GM12864 (cell line): ENCODE data around the gene IL12A.

Experiments used
- DNase-seq: peaks from one replicate; pipeline ENCODE4 v3.0.0-alpha.2; 2011; ENCODE audit warnings: low read depth
- H3K4me3 ChIP-seq: 2 replicates; pipeline ENCODE4 v1.5.1; 2011; ENCODE audit warnings: mild to moderate bottlenecking, low read depth, low read length, control low read depth
- TF ChIP-seq, protein P1 (sequence below): IDR thresholded peaks from 2 replicates; pipeline ENCODE4 v1.5.1; 2011; ENCODE audit warnings: low read depth, mild to moderate bottlenecking, moderate library complexity, low read length, control low read depth, inconsistent platforms; ENCODE audit errors: missing control alignments

IL12A gene

DNA sequence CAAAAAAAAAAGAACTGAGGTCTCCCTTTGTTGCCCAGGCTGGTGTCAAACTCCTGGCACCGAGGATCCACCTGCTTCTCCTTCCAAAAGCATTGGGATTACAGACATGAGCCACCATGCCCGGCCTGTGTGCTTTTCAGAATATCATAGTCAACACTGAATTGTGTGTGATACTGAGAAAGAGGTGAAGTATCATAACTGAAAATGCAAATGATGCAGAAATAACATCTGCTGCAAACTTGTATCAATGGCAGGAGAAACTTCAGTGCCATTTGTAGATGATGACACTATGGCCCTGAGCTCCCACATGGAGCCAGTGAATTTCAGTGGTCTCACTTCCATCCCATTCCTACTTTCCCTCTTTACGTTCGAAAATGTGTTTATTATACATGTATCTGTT, 21.9 kb downstream of the IL12A start:
- H3K4me3 ChIP-seq, result no peak overlapping the region
- DNase-seq, result no peak
- TF ChIP-seq, protein P1, sequence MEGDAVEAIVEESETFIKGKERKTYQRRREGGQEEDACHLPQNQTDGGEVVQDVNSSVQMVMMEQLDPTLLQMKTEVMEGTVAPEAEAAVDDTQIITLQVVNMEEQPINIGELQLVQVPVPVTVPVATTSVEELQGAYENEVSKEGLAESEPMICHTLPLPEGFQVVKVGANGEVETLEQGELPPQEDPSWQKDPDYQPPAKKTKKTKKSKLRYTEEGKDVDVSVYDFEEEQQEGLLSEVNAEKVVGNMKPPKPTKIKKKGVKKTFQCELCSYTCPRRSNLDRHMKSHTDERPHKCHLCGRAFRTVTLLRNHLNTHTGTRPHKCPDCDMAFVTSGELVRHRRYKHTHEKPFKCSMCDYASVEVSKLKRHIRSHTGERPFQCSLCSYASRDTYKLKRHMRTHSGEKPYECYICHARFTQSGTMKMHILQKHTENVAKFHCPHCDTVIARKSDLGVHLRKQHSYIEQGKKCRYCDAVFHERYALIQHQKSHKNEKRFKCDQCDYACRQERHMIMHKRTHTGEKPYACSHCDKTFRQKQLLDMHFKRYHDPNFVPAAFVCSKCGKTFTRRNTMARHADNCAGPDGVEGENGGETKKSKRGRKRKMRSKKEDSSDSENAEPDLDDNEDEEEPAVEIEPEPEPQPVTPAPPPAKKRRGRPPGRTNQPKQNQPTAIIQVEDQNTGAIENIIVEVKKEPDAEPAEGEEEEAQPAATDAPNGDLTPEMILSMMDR, result no peak

DNA sequence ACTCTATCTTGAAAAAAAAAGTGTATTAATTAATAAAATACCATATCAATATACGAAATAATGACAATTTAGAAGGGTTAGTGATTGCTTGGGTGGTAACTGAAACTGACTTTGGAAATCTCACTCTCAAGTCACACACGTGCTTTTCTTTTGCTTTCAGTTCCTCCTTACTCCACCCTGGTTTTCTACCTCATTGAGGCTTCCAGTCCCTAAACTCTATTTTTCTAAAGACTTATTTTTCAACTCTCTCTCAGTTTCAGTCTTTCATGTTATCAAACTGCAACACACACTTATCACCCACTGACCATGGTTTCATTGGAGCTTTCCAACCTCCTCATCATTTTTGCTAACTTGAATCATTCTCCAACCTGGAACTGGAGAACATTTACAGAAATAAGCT, 23.5 kb downstream of the IL12A start:
- TF ChIP-seq, protein P1, result no peak
- H3K4me3 ChIP-seq, result no peak overlapping the region; the same call in 1 of the 2 replicates
- peak; percentile 84 for DNase-seq

DNA sequence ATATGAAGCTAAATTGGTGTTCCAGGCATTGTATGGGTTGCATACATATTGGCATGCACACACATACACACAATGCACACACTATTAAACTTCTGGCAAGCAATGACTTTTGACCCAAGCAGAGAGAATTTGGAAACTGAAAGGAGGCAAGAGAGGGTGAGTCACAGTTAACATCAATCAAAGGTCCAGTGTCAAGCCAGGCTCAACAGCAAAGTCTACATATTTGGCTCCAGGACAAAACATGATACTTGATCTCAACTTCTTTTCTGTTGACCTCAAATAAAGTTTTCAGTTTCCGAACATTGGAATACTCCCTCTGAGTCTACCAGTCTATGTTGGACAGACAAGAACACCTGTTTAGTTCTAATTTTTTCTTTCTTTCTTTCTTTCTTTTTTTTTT, 28.3 kb downstream of the IL12A start:
- DNase-seq, result no peak
- no peak overlapping the region for H3K4me3 ChIP-seq
- TF ChIP-seq, protein P1, result no peak

DNA sequence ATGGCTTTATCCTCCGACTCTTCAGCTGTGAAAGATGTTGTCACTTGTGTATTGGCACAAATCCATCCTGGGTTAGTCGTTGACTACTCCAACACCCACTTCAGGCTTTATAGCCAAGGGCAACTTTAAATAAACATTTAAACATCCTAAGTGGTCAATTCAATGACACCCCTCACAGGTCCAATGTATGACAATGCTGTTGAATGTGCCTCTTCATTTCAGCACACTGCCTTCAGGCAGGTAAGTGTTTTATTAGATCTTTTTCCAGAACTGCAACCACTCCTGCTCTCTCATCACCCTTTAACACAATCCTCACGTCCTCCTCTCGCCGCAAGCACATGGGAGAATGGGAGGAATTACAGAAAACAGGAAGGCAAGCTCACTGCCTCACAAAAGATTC, 30.3 kb downstream of the IL12A start:
- no peak overlapping the region for H3K4me3 ChIP-seq
- DNase-seq, result no peak
- TF ChIP-seq, protein P1, result no peak

DNA sequence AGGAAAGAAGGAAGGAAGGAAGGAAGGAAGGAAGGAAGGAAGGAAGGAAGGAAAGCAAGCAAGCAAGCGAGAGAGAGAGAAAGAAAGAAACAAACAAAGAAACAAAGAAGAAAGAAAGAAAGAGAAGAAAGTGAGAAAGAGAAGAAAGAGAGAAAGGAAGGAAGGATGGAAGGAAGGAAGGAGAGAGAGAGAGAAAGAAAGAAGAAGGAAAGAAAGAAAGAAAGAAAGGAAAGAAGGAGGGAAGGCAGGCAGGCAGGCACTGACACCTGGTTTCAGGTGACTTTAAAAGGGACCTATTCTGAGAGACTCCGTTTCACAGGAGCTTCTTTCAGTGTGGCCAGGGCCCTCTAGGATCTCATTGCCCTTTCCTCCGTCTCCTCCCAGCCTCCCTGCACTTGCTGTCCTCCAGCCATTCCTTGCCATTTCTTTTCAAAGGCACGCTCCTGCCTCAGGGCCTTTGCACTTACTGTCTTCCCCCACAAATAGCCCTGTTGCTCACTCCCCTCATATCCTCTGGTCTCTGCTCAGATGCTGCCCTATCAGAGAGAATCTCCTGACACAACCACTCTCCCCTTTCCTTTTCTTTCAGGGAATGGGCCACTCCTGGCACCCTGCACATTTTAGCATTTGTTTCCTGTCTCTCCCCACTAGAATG, 31.5 kb downstream of the IL12A start:
- no peak for DNase-seq
- TF ChIP-seq, protein P1, result no peak
- no peak overlapping the region for H3K4me3 ChIP-seq

DNA sequence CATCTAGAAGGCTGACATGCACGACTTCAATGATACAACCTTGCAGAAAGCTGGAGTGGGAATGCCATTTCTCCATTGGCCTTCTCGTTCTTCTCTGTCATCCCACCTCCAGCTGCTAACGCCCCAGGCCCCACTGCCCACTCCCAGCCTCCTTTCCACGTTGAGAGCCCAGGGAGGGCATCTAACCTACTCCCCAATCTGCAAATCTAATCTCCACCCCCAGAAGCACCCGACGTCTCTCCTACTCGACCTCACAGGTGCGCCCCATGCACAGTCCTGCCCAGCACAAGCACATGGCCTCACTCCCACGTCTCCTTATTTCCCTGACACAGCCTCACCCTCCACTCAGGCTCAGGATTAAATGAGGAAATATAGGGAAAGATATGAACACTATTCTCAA, 33.4 kb downstream of the IL12A start:
- no peak for DNase-seq
- no peak overlapping the region for H3K4me3 ChIP-seq
- TF ChIP-seq, protein P1, result no peak

DNA sequence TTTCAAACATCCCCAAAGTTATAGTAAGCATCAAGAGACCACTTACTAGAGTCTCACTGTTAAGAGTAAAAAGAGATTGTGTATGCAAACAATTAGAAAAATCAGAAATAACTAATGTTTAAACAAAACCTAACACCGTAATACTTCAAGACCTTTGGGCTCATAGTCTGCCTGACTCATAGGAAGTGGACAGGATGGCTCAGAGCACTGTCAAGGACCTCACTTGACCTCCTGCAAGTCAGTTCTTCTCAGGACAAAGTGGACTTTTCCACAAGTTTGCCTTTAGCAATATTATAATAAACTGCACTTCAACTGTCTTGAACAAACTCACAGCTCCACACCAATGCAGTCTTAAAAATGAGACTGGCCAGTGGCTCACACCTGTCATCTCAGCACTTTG, 34.8 kb downstream of the IL12A start:
- DNase-seq, result no peak
- TF ChIP-seq, protein P1, result no peak
- no peak overlapping the region for H3K4me3 ChIP-seq
